ENCODE data around the gene SLA2. TPM values are rescaled to one million over a fixed set of nuclear protein-coding genes. Genes with fewer than 3 reads are reported as not detected.

Gene SLA2
- polyA plus RNA-seq, 1 of the 3 experiments (the other 2 are of a cell fraction) = not detected

- no peak overlapping the region for H3K27ac ChIP-seq (ENCODE audit: low read depth in 2 of 2, low read length in 1 of 2)
- H3K79me2 ChIP-seq (ENCODE audit: insufficient read depth) = no peaks in the 10 kb centered on the region
- no peak overlapping the region for H2AFZ ChIP-seq (ENCODE audit: low read depth)
- H3K9me3 ChIP-seq = no peaks in the 10 kb centered on the region
- TF ChIP-seq USF2 (IDR thresholded peaks at IDR 0.05; ENCODE audit: borderline replicate concordance, low read depth, low read length) = no peak
- TF ChIP-seq RFX5 (IDR thresholded peaks at IDR 0.05; ENCODE audit: low read length) = no peak
- TF ChIP-seq TAF1 (IDR thresholded peaks at IDR 0.05; ENCODE audit: borderline replicate concordance, low read depth, low read length) = no peak
- no peak for TF ChIP-seq ZBTB33 (IDR thresholded peaks at IDR 0.05; ENCODE audit: borderline replicate concordance, low read depth)
- no peak for TF ChIP-seq MXI1 (IDR thresholded peaks at IDR 0.05; ENCODE audit: low read depth, low read length)
- TF ChIP-seq MEF2A (IDR thresholded peaks at IDR 0.05; ENCODE audit: borderline replicate concordance, low read depth) = no peak
- TF ChIP-seq FOXM1 (IDR thresholded peaks at IDR 0.05; ENCODE audit: low read depth) = no peak
- TF ChIP-seq NFIC (IDR thresholded peaks at IDR 0.05; ENCODE audit: borderline replicate concordance) = no peak
- no peak for TF ChIP-seq TEAD4 (IDR thresholded peaks at IDR 0.05; ENCODE audit: borderline replicate concordance, insufficient read depth)
- TF ChIP-seq YY1 (IDR thresholded peaks at IDR 0.05; ENCODE audit: low read depth) = no peak
- H3K36me3 ChIP-seq (replicated peaks in 1 of 2; ENCODE audit: control insufficient read depth in 1 of 2, insufficient read depth in 2 of 2, low read length in 1 of 2) = no peaks in the 10 kb centered on the region
- no peak overlapping the region for H3K4me2 ChIP-seq
- H3K9ac ChIP-seq = no peak overlapping the region
- DNase-seq = no peak
- ChIA-PET CTCF (interaction anchor here (1.3 to 2.1 kb wide), 2 partner anchors 15 to 22 kb away, joined by 3 to 8 read pairs; partner anchors contain the start of gene RAB5IF), POLR2A (no interaction called here)
- H3K27me3 ChIP-seq (ENCODE audit: insufficient read depth) = no peaks in the 10 kb centered on the region
- no peaks in the 10 kb centered on the region for H4K20me1 ChIP-seq (ENCODE audit: insufficient read depth)
- WGBS (ENCODE audit: low lambda C conversion rate) = 91% methylated on average over 7 of the region's 7 CpGs
- H3K9me2 ChIP-seq = no peaks in the 10 kb centered on the region
- no peaks in the 10 kb centered on the region for H3F3A ChIP-seq (replicated peaks; ENCODE audit: insufficient read depth)
- H3K4me3 ChIP-seq (ENCODE audit: low read depth in 2 of 2, low read length in 1 of 2) = no peak overlapping the region
- no peaks in the 10 kb centered on the region for H3K4me1 ChIP-seq (ENCODE audit: control insufficient read depth in 1 of 2, insufficient read depth in 2 of 2, low read depth in 1 of 2, low read length in 1 of 2)
These were observed 17.9 kb downstream of the SLA2 start for GRCh38 chr20:36628076-36628475.

GRCh38 chr20:36624944-36625324 is 21.1 kb downstream of the SLA2 start:
- Histone ChIP-seq H3K9me2 (no peaks in the 10 kb centered on the region), H3K9ac (no peak overlapping the region), H3K27ac (ENCODE audit: low read depth in 2 of 2, low read length in 1 of 2) (no peak overlapping the region), H3F3A (replicated peaks; ENCODE audit: insufficient read depth) (no peaks in the 10 kb centered on the region), H3K4me2 (no peak overlapping the region), H2AFZ (ENCODE audit: low read depth) (no peak overlapping the region), H4K20me1 (ENCODE audit: insufficient read depth) (no peaks in the 10 kb centered on the region), H3K9me3 (no peaks in the 10 kb centered on the region), H3K36me3 (replicated peaks in 1 of 2; ENCODE audit: control insufficient read depth in 1 of 2, insufficient read depth in 2 of 2, low read length in 1 of 2) (no peaks in the 10 kb centered on the region), H3K27me3 (ENCODE audit: insufficient read depth) (no peaks in the 10 kb centered on the region), H3K4me1 (ENCODE audit: control insufficient read depth in 1 of 2, insufficient read depth in 2 of 2, low read depth in 1 of 2, low read length in 1 of 2) (no peaks in the 10 kb centered on the region), H3K4me3 (ENCODE audit: low read depth in 2 of 2, low read length in 1 of 2) (no peak overlapping the region), H3K79me2 (ENCODE audit: insufficient read depth) (no peaks in the 10 kb centered on the region)
- DNase-seq = no peak
- ChIA-PET CTCF (interaction anchor here (0.6 to 2.2 kb wide), 2 partner anchors 13 to 15 kb away, joined by 3 to 9 read pairs; no protein-coding TSS in a partner anchor), POLR2A (no interaction called here)
- 82% methylated on average over 2 of the region's 2 CpGs for WGBS (ENCODE audit: low lambda C conversion rate)
- TF ChIP-seq MXI1 (IDR thresholded peaks at IDR 0.05; ENCODE audit: low read depth, low read length) = no peak
- TF ChIP-seq POLR2AphosphoS5 (IDR thresholded peaks at IDR 0.05; ENCODE audit: low read depth, low read length) = no peak
- no peak for TF ChIP-seq FOXJ3 (CRISPR knock-in tag; IDR thresholded peaks at IDR 0.05)
- TF ChIP-seq GATA2 (CRISPR knock-in tag; IDR thresholded peaks at IDR 0.05) = no peak
- no peak for TF ChIP-seq MAX (IDR thresholded peaks at IDR 0.05; ENCODE audit: low read depth)
- TF ChIP-seq RAD21 (IDR thresholded peaks at IDR 0.05; ENCODE audit: low read length) = no peak
- no peak for TF ChIP-seq PBX3 (IDR thresholded peaks at IDR 0.05)
- TF ChIP-seq EZH2phosphoT487 (IDR thresholded peaks at IDR 0.05; ENCODE audit: borderline replicate concordance, low read depth) = no peak
- TF ChIP-seq ZBTB33 (IDR thresholded peaks at IDR 0.05; ENCODE audit: borderline replicate concordance, low read depth) = no peak
- no peak for TF ChIP-seq REST (IDR thresholded peaks at IDR 0.05; ENCODE audit: low read depth, low read length)
